ENCODE results near the gene MBTD1. TPM values are rescaled to one million over a fixed set of nuclear protein-coding genes. Genes with fewer than 3 reads are reported as not detected.
"Not testable (repeated sequence)": the region's sequence is repeated elsewhere in the genome, so short reads cannot be mapped to it uniquely, and the experiment has no call there.

The MBTD1 gene
- total RNA-seq, 2 experiments from 2014 or later: 10.4 to 11.4 TPM

DNA sequence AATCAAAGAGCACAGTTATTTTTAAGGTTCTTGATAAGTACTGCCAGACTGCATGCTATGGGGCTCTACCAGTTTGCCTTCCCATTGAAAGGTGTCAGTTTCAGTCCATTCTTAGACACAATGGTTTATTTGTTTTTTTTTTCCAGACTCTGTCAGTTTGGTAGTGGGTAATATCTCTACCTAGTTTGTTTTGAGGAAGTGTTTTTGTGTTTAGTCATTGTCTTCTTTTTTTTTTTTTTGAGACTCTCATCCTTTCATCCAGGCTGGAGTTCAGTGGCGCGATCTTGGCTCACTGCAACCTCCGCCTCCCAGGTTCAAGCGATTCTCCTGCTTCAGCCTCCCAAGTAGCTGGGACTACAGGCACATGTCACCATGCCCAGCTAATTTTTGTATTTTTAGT lies 4.6 kb upstream of the MBTD1 start:
- CTCF ChIA-PET; H3K27ac Mint-ChIP-seq; H3K27me3 Mint-ChIP-seq (ENCODE audit: low read depth); ATAC-seq; DNase-seq; H3K9me3 Mint-ChIP-seq (ENCODE audit: insufficient read depth); H3K4me3 Mint-ChIP-seq; POLR2A ChIA-PET: not testable (repeated sequence)
- Mint-ChIP-seq H3K4me1 (ENCODE audit: low read depth) (peaks cover 30% of the 10 kb centered on the region), H3K36me3 (ENCODE audit: low read depth) (peaks cover 50% of the 10 kb centered on the region)

DNA sequence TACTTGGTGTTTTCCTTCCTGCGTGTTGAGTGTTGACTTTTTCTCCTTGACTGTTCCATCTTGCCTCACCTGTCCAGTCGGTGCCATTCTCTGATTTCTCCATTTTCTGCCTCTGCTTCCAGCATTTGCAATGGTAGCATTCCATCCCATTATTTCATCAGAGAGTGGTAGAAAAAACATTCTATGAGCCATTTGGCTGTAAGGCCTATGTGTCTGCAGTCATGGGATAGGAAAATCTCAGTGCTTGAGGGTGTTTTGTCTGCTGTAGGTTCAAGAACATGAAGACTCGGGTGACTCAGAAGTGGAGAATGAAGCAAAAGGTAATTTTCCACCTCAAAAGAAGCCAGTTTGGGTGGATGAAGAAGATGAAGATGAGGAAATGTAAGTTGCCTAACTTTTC lies 3.2 kb upstream of the MBTD1 start:
- Mint-ChIP-seq H3K36me3 (ENCODE audit: low read depth) (peaks cover 47% of the 10 kb centered on the region), H3K27ac (no peak overlapping the region)
- POLR2A ChIA-PET: no interaction called here

DNA sequence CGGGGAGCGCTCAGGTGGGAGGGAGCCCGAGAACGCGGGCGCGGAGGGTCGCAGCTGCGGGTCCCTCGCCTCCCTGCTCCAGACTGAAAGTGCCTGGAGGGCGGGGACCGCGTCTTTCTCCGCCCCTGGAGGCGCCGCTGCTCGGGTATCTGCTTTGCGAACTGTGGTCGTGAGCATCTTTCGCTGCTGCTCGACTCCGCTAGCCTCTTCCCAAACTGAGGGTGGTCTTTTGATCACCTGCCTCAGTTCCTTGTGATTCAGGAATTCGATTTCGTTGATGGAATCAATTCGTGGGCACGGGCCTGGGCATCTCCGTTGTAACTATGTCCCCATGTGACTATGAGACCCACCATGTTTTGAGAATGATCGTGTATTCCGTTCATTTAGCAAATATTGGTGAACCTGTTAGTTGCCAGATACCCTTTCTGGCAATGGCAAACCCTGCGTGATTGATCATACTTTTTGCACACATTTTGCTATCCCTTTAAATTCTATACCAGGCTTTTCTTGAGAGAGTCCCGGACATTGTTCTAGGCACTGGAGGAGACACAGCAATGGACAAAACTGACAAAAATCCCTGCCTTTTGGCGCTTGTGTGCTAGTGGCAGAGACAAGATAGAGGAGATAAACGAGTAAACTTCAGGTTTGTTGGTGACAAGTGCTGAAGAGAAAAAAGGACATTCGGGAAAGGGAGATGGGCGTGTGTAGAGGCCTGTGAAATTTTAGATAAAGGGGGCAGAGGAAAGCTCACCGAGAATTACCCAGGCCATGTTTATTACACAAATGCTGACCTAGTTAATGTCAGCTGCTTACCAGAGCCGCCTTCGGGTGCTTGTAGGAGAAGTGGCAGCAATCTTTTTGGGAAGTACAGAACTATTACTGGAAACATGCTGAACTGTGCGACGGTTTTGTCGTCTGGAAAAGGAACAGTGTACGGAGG lies 1.4 kb upstream of the MBTD1 start:
- peaks cover 43% of the 10 kb centered on the region for H3K36me3 Mint-ChIP-seq (ENCODE audit: low read depth)
- ChIA-PET POLR2A (interaction anchor here (1.1 to 2.3 kb wide), 4 partner anchors 12 to 141 kb away, joined by 4 to 8 read pairs (median 4); partner anchors contain the start of genes NME1 and SPAG9), CTCF (interaction anchor here (0.7 to 1.7 kb wide), 3 partner anchors 10 to 108 kb away, joined by 3 to 5 read pairs (median 3); partner anchors contain the start of gene NME1)
- H3K27me3 Mint-ChIP-seq (ENCODE audit: low read depth): no peaks in the 10 kb centered on the region
- H3K27ac Mint-ChIP-seq: peak overlapping the region; percentile 99
- no peak for DNase-seq
- no peak for ATAC-seq
- peak overlapping the region; percentile 88 for H3K4me3 Mint-ChIP-seq
- peaks cover 55% of the 10 kb centered on the region for H3K4me1 Mint-ChIP-seq (ENCODE audit: low read depth)
- H3K9me3 Mint-ChIP-seq (ENCODE audit: insufficient read depth): no peaks in the 10 kb centered on the region

More for the DNA sequence above, 3.2 kb upstream of the MBTD1 start:
- no peaks in the 10 kb centered on the region for H3K27me3 Mint-ChIP-seq (ENCODE audit: low read depth)
- CTCF ChIA-PET: interaction anchor here (1.7 kb wide), 1 partner anchor 8 kb away, joined by 5 read pairs; no protein-coding TSS in a partner anchor
- DNase-seq (no peak), ATAC-seq (no peak)
- no peak overlapping the region for H3K4me3 Mint-ChIP-seq
- H3K9me3 Mint-ChIP-seq (ENCODE audit: insufficient read depth): no peaks in the 10 kb centered on the region
- peaks cover 44% of the 10 kb centered on the region for H3K4me1 Mint-ChIP-seq (ENCODE audit: low read depth)

DNA sequence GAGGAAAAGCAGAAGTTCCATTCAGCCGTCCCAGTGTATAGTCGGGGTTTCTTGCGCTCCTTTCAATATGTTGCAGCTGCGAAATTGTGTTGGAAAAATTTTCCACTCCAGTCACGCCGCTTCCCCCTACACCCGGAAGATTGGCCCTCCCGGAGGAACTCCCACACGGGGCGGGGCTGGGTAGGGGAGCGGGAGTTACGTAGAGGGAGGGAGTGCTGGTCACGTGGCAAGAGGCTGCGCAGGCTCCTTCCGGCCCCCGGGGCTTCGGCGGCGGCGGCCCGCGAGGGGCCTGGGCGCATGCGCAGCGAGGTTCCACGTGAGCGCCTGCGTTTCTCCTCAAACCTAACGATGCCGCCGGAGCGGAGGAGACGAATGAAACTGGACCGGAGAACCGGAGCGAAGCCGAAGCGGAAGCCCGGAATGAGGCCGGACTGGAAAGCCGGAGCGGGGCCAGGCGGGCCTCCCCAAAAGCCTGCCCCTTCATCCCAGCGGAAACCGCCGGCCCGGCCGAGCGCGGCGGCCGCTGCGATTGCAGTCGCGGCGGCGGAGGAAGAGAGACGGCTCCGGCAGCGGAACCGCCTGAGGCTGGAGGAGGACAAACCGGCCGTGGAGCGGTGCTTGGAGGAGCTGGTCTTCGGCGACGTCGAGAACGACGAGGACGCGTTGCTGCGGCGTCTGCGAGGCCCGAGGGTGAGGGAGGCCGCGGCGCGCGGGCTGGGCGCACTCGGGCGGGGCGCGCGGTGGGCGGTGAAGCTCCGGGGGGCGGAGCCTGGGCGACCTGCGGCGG lies 581 bp upstream of the MBTD1 start, which contains the start of gene UTP18:
Gene UTP18 (plus strand): TSS at position 310 of the 787 bp plus-strand sequence. CDS start 39 bp downstream, at position 349.
- ChIA-PET CTCF (interaction anchor here (1.4 kb wide), 1 partner anchor 107 kb away, joined by 3 read pairs; the partner anchor contains the start of gene NME1), POLR2A (interaction anchor here (0.6 to 2.3 kb wide), 5 partner anchors 13 to 1442 kb away, joined by 3 to 8 read pairs (median 4); partner anchors contain the start of genes NME1 and SPAG9)
- Mint-ChIP-seq H3K36me3 (ENCODE audit: low read depth) (peaks cover 43% of the 10 kb centered on the region), H3K27me3 (ENCODE audit: low read depth) (no peaks in the 10 kb centered on the region), H3K27ac (peak within 1 kb of the TSS; percentile 99), H3K4me3 (peak within 1 kb of the TSS; percentile 88), H3K4me1 (ENCODE audit: low read depth) (peaks cover 60% of the 10 kb centered on the region), H3K9me3 (ENCODE audit: insufficient read depth) (no peaks in the 10 kb centered on the region)
- DNase-seq (peak; percentile 97), ATAC-seq (peak; percentile 84)

DNA sequence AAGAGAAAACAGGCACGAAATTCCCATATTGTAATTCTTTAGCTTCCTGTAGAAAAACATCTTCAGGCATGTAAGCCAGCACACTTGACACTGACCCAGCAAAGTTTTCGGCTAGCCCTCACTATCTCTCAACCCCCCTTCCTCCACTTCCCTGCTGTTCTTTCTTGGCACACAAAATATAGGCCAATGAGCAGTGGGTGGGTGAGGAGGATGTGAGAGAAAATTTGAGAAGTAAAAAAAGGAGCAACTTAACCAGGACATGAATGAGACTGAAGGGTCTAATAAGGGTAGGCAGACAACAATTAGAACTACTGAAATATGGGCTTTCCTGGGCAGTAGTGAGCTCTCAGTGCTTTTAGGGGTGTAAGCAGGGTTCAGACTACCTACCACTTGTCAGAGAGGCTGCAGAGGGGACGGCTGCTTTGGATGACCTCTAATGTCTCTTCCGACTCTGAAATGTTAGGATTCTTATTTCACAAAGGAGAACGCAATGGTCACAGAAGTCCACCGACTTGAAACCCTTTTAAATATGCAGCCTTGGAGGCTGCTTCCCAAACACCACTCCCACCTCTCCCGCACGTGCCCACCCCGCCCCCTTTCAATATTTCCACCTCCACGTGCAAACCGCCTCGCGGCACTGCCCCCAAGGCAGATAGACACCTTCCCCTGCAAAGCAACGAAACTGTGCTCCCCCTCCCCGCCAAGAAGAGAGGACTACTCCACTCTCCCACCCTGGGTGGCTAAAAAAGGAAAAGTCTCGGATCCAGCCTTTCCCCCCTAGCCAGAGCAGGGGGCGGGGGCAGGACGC lies 889 bp downstream of the MBTD1 start:
- ChIA-PET CTCF (interaction anchor here (1.0 kb wide), 2 partner anchors 25 to 373 kb away, joined by 3 to 4 read pairs; no protein-coding TSS in a partner anchor), POLR2A (interaction anchor here (0.8 kb wide), 1 partner anchor 393 kb away, joined by 5 read pairs; no protein-coding TSS in a partner anchor)
- Mint-ChIP-seq H3K36me3 (ENCODE audit: low read depth) (peaks cover 46% of the 10 kb centered on the region), H3K27me3 (ENCODE audit: low read depth) (no peaks in the 10 kb centered on the region), H3K4me3 (peak overlapping the region; percentile 88), H3K4me1 (ENCODE audit: low read depth) (peaks cover 63% of the 10 kb centered on the region), H3K27ac (peak overlapping the region; percentile 72), H3K9me3 (ENCODE audit: insufficient read depth) (no peaks in the 10 kb centered on the region)
- ATAC-seq (no peak), DNase-seq (peak; percentile 29)

DNA sequence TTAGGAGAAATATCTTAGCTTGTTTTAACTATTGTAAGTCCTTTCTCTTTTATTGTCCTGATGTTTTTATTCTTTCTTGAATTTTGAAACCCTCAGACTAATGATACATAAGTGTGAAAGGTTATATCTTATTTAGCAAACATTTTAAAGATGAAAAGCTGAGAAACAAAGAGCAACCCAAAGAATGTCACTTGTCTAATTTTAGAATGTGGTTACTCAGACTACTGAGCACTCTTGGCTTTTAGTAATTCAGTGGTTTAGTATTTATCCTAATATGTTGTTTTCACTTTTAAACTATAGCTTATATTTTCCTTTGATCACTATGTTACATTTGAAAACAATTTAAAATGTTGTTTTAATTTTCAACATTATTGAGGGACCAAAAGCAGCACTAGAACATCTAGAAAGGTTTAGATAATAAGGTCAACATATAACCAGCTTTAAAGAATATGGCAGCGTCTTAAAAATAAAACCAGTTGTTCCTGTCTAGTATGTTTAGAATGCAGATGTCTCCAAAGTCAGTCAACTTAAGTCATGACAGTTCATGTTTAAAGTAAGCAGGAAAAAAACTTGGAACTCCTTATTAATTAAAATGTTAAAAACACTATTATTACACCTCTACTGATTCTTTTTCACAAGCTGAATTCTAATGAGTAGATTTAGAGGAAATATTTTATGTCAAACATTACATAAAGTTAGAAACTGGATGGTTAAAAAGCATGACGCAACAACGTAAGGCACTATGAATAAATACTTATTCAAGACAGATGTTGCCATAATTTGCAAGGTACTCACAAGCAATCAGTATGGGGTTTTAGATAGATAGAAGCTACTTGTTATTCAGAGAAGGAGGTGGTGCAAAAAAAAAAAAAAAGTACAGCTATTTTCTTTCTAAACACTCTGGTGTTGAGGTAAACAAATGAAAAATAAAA lies 2.4 kb downstream of the MBTD1 start:
- DNase-seq: no peak
- Mint-ChIP-seq H3K27me3 (ENCODE audit: low read depth) (no peaks in the 10 kb centered on the region), H3K4me1 (ENCODE audit: low read depth) (peaks cover 52% of the 10 kb centered on the region), H3K27ac (no peak overlapping the region), H3K9me3 (ENCODE audit: insufficient read depth) (no peaks in the 10 kb centered on the region), H3K4me3 (no peak overlapping the region), H3K36me3 (ENCODE audit: low read depth) (peaks cover 42% of the 10 kb centered on the region)
- no peak for ATAC-seq
- CTCF ChIA-PET: interaction anchor here (0.7 to 1.4 kb wide), 3 partner anchors 16 to 104 kb away, joined by 3 to 4 read pairs (median 3); partner anchors contain the start of gene NME1
- POLR2A ChIA-PET: interaction anchor here (1.6 kb wide), 1 partner anchor 35 kb away, joined by 3 read pairs; no protein-coding TSS in a partner anchor

DNA sequence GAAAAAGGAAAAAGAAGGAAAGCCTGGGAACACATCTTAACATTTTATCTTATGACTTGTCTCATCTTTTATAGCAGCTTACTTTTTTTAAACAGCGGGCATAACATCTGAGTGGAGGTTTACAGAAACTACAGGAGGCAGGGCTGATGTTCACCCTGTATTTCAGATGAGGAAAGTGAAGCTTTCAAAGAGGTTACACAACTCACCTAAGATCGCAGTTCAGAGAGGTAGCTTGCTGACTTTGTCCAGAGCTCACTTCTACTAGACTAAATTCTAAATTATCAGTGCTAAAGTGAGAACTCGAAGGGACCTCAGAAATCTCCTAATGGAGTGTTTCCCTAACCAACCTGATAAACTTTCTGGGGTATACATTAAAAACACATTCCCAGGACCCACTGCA lies 3.7 kb downstream of the MBTD1 start:
- POLR2A ChIA-PET: interaction anchor here (1.6 kb wide), 1 partner anchor 34 kb away, joined by 3 read pairs; no protein-coding TSS in a partner anchor
- ATAC-seq (no peak), DNase-seq (no peak)
- no peak overlapping the region for H3K27ac Mint-ChIP-seq
- no peak overlapping the region for H3K4me3 Mint-ChIP-seq
- H3K9me3 Mint-ChIP-seq (ENCODE audit: insufficient read depth): no peaks in the 10 kb centered on the region
- peaks cover 45% of the 10 kb centered on the region for H3K4me1 Mint-ChIP-seq (ENCODE audit: low read depth)
- peaks cover 41% of the 10 kb centered on the region for H3K36me3 Mint-ChIP-seq (ENCODE audit: low read depth)
- no peaks in the 10 kb centered on the region for H3K27me3 Mint-ChIP-seq (ENCODE audit: low read depth)
- CTCF ChIA-PET: no interaction called here

DNA sequence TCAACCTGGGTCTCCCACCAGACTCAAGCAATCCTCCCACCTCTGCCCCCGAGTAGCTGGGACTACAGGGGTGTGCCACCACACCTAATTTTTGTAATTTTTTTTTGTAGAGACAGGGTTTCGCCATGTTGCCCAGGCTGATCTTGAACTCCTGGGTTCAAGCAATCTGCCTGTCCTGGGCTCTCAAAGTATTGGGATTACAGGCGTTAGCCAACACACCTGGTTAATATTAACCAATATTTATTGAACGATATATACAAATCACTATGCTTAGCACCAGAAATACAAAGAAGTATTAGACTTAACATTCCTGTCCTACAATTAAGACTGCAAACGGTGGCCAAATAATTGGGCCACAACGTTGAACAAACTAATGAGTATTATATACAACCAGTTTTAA lies 4.2 kb downstream of the MBTD1 start:
- no peak overlapping the region for H3K27ac Mint-ChIP-seq
- H3K4me1 Mint-ChIP-seq (ENCODE audit: low read depth): peaks cover 48% of the 10 kb centered on the region
- H3K4me3 Mint-ChIP-seq: no peak overlapping the region
- no peaks in the 10 kb centered on the region for H3K27me3 Mint-ChIP-seq (ENCODE audit: low read depth)
- DNase-seq (no peak), ATAC-seq (no peak)
- no peaks in the 10 kb centered on the region for H3K9me3 Mint-ChIP-seq (ENCODE audit: insufficient read depth)
- H3K36me3 Mint-ChIP-seq (ENCODE audit: low read depth): peaks cover 44% of the 10 kb centered on the region
- ChIA-PET POLR2A (interaction anchor here (1.6 kb wide), 1 partner anchor 33 kb away, joined by 3 read pairs; no protein-coding TSS in a partner anchor), CTCF (no interaction called here)

DNA sequence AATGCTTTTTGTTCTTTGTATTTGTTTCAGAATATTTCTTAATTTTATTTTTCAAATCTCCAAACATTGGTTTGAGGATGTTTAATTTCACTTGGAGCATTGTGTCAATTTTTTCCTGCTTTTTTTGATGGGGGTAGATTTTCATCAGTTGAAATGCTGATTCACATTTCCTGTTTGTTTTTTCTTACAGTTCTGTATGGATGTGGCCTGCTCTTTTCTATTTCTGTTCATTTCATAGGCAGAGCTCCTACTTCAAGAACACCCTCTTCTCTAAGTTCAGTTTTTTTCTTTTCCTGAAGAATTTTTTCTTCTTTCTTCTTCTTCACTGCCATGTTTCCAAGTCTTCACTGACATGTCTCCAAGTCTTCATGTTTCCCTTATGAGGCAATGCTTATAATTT lies 8.8 kb downstream of the MBTD1 start:
- ChIA-PET POLR2A (no interaction called here), CTCF (no interaction called here)
- Mint-ChIP-seq H3K4me1 (ENCODE audit: low read depth) (peaks cover 17% of the 10 kb centered on the region), H3K36me3 (ENCODE audit: low read depth) (peaks cover 31% of the 10 kb centered on the region), H3K4me3 (no peak overlapping the region), H3K9me3 (ENCODE audit: insufficient read depth) (no peaks in the 10 kb centered on the region), H3K27ac (no peak overlapping the region), H3K27me3 (ENCODE audit: low read depth) (no peaks in the 10 kb centered on the region)
- DNase-seq (no peak), ATAC-seq (no peak)

DNA sequence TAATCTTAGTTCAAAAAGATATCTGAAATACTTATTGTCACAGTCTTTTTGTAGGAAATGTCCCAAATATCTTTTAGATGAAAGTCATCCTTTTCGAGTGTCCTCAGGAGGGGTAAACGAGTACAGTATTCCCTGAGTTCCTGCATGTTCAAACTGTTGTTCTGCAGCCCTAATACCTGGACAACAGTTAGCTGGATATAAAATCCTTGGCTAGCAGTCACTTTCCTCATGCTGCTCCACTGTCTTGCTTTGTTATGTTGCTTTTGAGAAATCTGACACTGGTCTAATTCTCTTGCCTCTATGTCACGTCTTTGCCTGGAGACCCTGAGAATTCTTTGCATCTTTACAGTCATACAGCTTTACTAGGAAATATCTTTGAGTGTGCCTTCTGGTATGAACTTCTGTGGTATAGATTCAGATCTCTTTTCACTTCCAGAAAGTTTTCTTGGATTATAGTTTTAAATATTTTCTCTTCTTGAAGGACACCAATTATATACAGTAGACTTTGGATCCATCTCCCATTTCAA lies 9.5 kb downstream of the MBTD1 start:
- no peak overlapping the region for H3K4me3 Mint-ChIP-seq
- DNase-seq (no peak), ATAC-seq (no peak)
- no peaks in the 10 kb centered on the region for H3K27me3 Mint-ChIP-seq (ENCODE audit: low read depth)
- ChIA-PET CTCF (no interaction called here), POLR2A (no interaction called here)
- peaks cover 30% of the 10 kb centered on the region for H3K36me3 Mint-ChIP-seq (ENCODE audit: low read depth)
- no peak overlapping the region for H3K27ac Mint-ChIP-seq
- H3K9me3 Mint-ChIP-seq (ENCODE audit: insufficient read depth): no peaks in the 10 kb centered on the region
- H3K4me1 Mint-ChIP-seq (ENCODE audit: low read depth): peaks cover 15% of the 10 kb centered on the region

Measured in activated CD8-positive, alpha-beta T cell treated with anti-CD3 and anti-CD28 coated beads, Interleukin-2, amount 10 ng/mL, durations not matched to agents 7 days and 5 days (primary cell).